ENCODE data around the gene UPK3A.

GRCh38 chr22:45291931-45292290 is 7.2 kb downstream of the UPK3A start:
- no peak for TF ChIP-seq CTCF (IDR thresholded peaks at IDR 0.05)
- TF ChIP-seq POLR2AphosphoS5 (IDR thresholded peaks at IDR 0.05; ENCODE audit: low read depth, low read length), result no peak
- no peak for TF ChIP-seq REST (IDR thresholded peaks at IDR 0.05; ENCODE audit: insufficient read depth in 1 of 2, low read depth in 2 of 2, low read length in 1 of 2)
